Frontal cortex (tissue), 4 donors: ENCODE measurements around the gene MAP2K4. TPM values are rescaled to one million over a fixed set of nuclear protein-coding genes. Genes with fewer than 3 reads are reported as not detected.
A peak's percentile ranks its signal among the peaks of the same experiment; 100 is the strongest.
"Not testable (repeated sequence)": the region's sequence is repeated elsewhere in the genome, so short reads cannot be mapped to it uniquely, and the experiment has no call there.

Source experiments
- DNase-seq, 2 donors: peaks; one replicate each; pipeline ENCODE4 v3.0.0; 2012; ENCODE audit warnings: low spot score in 2 of 2
- FAIRE-seq: peaks from 2 replicates; lab custom pipeline; 2012; peaks lifted over from hg19 to GRCh38; lab: Jason Lieb, UNC
- small RNA-seq: library from RNA; depleted of rRNA; stranded (forward); fragments of <200 nt; gene quantifications from one replicate; pipeline ENCODE3, GENCODE V24; 2014
- total RNA-seq: library from RNA; depleted of rRNA; stranded (reverse); fragments of >200 nt; gene quantifications from one replicate; pipeline ENCODE4 v1.2.3, GENCODE V29; 2014
- donor health status: control.
- donor health status: control.
- donor health status: control.

MAP2K4 gene
- total RNA-seq, 1 donor from 2014 or later = 109 TPM

GRCh38 chr17:12133183-12133582 lies 112.5 kb downstream of the MAP2K4 start:
- DNase-seq (no peak), FAIRE-seq (no peak)

DNA sequence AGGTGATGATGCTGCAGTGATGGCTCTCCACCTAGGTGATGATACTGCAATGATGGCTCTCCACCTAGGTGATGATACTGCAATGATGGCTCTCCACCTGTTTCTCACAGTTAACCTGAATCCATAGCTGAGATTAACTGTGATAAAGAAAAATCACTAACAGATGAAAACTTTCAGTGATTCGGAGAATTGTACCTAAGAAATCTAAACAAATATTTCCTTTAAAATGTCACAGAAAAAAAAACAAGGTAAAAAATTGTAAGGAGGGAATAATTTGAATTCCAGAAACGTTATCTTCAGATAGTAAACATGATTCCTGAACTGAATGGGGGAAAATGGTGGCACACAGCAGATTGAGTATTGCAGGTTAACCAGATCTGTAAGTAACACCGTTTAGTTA lies 113.4 kb downstream of the MAP2K4 start:
- DNase-seq = no peak
- no peak for FAIRE-seq

DNA sequence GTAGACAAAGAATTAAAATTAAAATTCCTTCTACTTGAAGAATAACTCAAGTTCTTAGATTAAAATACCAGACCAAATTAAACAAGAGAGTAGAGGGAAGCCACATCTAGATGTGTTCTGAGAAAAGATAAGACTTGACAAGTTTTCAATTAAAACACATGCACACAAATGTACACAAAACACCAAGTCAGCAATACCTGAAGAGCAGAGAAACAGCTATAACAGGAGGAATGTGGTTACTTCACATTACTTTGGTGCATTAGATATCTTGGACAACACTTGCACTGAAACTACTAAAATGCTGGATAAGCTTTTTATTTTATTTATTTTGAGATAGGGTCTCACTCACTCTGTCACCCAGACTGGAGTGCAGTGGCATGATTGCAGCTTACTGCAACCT lies 113.9 kb downstream of the MAP2K4 start:
- no peak for DNase-seq
- FAIRE-seq = no peak

DNA sequence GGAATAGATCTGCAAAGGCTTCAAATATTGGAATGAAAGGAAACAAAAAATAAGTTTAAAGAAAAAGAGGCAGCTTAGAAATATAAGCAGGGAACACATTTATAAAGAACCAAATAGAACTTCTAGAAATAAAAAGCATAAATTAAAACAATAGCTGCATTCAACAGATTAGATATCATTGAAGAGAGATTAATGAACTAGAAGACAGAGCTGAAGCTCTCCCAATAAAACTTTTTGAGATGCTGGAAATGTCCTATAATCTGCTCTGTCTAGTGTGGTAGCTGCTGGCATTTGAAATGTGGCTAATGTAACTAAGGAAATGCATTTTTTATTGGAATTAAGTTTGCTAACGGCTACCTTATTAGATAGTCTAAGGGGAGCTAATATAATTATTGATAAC lies 115.6 kb downstream of the MAP2K4 start:
- no peak for FAIRE-seq
- no peak for DNase-seq

DNA sequence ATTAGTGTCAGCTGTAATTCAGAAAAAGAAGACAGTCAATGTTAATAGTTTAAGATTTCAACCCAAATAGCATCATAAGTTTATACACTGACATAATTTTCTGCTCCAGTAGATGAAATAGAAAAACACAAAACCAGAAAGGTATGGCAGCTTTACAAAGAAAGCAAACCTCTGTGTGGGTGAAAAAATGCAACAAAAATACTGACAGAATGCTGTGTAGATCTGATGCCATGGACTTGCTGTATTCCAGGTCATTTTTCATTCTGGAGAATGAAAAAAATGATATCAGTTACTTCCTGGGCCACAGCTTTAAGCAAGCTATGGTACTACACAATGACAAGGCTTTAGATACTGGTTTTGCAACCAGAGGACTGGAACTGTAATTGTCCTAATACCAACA lies 116.0 kb downstream of the MAP2K4 start:
- DNase-seq = no peak
- FAIRE-seq = no peak

GRCh38 chr17:12137859-12138258 lies 117.2 kb downstream of the MAP2K4 start:
- DNase-seq = no peak
- FAIRE-seq = no peak

GRCh38 chr17:12140685-12141084 lies 120.0 kb downstream of the MAP2K4 start:
- DNase-seq (no peak), FAIRE-seq (no peak)

- DNase-seq = not testable (repeated sequence)
These were observed 141.5 kb downstream of the MAP2K4 start for GRCh38 chr17:12162187-12162586.

GRCh38 chr17:12164085-12164484 lies 143.4 kb downstream of the MAP2K4 start:
- FAIRE-seq = no peak

More at GRCh38 chr17:12162187-12162586, 141.5 kb downstream of the MAP2K4 start:
- not testable (repeated sequence) for FAIRE-seq

GRCh38 chr17:12178644-12179330 lies 158.1 kb downstream of the MAP2K4 start:
- DNase-seq (no peak), FAIRE-seq (no peak)

More at GRCh38 chr17:12164085-12164484, 143.4 kb downstream of the MAP2K4 start:
- DNase-seq = no peak

DNA sequence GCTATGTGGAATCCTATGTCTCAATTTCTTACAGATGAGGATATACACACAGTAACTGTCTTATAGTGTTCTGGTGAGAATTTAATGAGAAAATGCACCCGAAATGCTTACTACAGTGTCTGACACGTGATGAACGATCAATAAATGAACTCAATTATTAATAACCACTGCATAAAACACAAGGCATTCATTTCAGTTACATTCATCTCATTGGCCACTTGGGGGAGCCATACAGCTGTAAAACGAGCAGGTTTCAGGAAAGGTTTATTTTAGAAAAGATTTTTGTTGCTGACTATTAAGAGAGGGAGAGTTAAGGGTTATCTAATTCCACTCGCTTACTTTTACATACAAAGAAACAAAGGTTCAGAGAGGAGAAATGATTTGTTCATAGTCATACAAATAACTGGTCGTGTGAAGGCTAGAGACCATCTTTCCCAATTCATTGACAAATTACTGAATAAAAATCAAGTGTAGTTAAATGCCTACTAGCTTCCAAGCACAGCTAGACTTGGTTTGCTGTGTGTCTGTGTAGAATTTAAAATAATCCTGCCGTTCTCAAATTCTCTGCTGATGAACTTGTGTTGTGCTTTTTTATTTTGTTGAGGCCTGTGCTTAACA lies 160.1 kb downstream of the MAP2K4 start:
- FAIRE-seq (peak; percentile 3), DNase-seq (peak in 1 of 2 donors; percentile 29)

DNA sequence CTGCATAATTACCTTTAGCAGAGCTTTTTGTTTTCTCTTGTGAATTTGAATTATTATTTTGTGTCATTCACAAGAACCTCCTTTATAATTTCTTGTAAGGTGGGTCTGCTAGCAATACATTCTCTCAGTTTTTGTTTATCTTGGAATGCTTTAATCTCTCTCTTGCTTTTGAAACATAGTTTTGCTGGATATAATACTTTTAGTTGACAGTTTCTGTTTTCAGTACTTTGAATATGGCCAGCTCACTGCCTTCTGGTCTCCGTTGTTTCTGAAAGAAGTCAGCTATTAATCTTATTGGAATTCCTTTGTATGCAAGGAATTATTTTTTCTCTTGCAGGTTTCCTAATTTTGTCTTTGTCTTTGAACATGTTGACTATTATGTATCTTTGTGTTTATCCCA lies 167.0 kb downstream of the MAP2K4 start:
- DNase-seq (no peak), FAIRE-seq (no peak)

GRCh38 chr17:12193144-12193735 lies 172.6 kb downstream of the MAP2K4 start:
- FAIRE-seq (no peak), DNase-seq (no peak)

Small RNA genes lying within 50 kb of the gene (small RNA-seq; reads per million reads assigned to genes)
- 72.5 reads per million, percentile 98 among the genes with 10 or more reads in this experiment for gene MIR744
- gene RNU11-2P = not detected

Other genes with a start within 250 kb of the MAP2K4 start
- gene ZNF18, start 23.4 kb upstream of the MAP2K4 start, total RNA-seq = 22.8 TPM